Stomach (tissue), 4 donors: ENCODE measurements around the gene KANSL2.

ENCODE experiments used
- CTCF ChIP-seq, 7 experiments: fragments of 450-650 bp in 4 of 7; fragments of 200-600 bp in 3 of 7; sonication (generic) in 3 of 7; IDR thresholded peaks; one replicate each; pipeline ENCODE4 v1.5.1; 2016 to 2019; ENCODE audit warnings: antibody characterized with exemption in 7 of 7, control low read depth in 2 of 7, mild to moderate bottlenecking in 1 of 7
- EP300 ChIP-seq: sonication (generic); formaldehyde crosslinking; IDR thresholded peaks from one replicate; pipeline ENCODE4 v1.6.1; 2017; ENCODE audit warnings: antibody characterized with exemption
- POLR2A ChIP-seq, 4 donors: fragments of 450-650 bp; IDR thresholded peaks; one replicate each; pipeline ENCODE4 v1.6.1; 2016; ENCODE audit warnings: antibody characterized with exemption in 4 of 4, control low read depth in 2 of 4, mild to moderate bottlenecking in 1 of 4, moderate library complexity in 1 of 4
- POLR2AphosphoS5 ChIP-seq, 3 donors: sonication (generic); formaldehyde crosslinking; IDR thresholded peaks; one replicate each; pipeline ENCODE4 v1.6.1; 2016; ENCODE audit warnings: antibody characterized with exemption in 3 of 3

GRCh38 chr12:48615681-48616080 lies 66.4 kb downstream of the KANSL2 start:
- TF ChIP-seq CTCF (IDR thresholded peaks at IDR 0.05) (no peak), POLR2A (IDR thresholded peaks at IDR 0.05) (no peak), EP300 (no peak), POLR2AphosphoS5 (IDR thresholded peaks at IDR 0.05) (no peak)
